ENCODE results near the gene CXorf51B. TPM values are rescaled to one million over a fixed set of nuclear protein-coding genes. Genes with fewer than 3 reads are reported as not detected.
"Not testable (repeated sequence)": the region's sequence is repeated elsewhere in the genome, so short reads cannot be mapped to it uniquely, and the experiment has no call there.

CXorf51B gene
- not detected for polyA plus RNA-seq (ENCODE audit: insufficient read length in 4 of 4)

- DNase-seq (ENCODE audit: low read depth in 4 of 4, low spot score in 3 of 4): not testable (repeated sequence)
These were observed at the start of gene CXorf51B for GRCh38 chrX:146809471-146809870. Gene CXorf51B, plus strand, starts transcription at chrX:146809771. Its CDS starts 21 bp downstream, at chrX:146809792.

- not testable (repeated sequence) for DNase-seq (ENCODE audit: low read depth in 4 of 4, low spot score in 3 of 4)
These were observed 5.1 kb downstream of the CXorf51B start, which contains the start of gene CXorf51A for GRCh38 chrX:146814644-146815043. Gene CXorf51A, minus strand, starts transcription at chrX:146814744. Its CDS starts 21 bp downstream, at chrX:146814723.

GRCh38 chrX:146831994-146832393 is 22.4 kb downstream of the CXorf51B start:
- DNase-seq (ENCODE audit: low read depth in 4 of 4, low spot score in 3 of 4): no peak

- DNase-seq (ENCODE audit: low read depth in 4 of 4, low spot score in 3 of 4): no peak
These were observed 44.7 kb downstream of the CXorf51B start for GRCh38 chrX:146854281-146854680.

Other genes starting within 250 kb of the CXorf51B start
- not detected for gene CXorf51A, start 5.0 kb downstream of the CXorf51B start, polyA plus RNA-seq (ENCODE audit: insufficient read length in 4 of 4)

Data from left renal pelvis (tissue), 4 donors.